ENCODE data around the gene ATP6V1B1. TPM values are rescaled to one million over a fixed set of nuclear protein-coding genes. Genes with fewer than 3 reads are reported as not detected.

The ATP6V1B1 gene
- total and polyA plus RNA-seq, 9 of the 15 experiments (the other 6 are each of a cell fraction or from before 2014, with no cell fraction given), result not detected

DNA sequence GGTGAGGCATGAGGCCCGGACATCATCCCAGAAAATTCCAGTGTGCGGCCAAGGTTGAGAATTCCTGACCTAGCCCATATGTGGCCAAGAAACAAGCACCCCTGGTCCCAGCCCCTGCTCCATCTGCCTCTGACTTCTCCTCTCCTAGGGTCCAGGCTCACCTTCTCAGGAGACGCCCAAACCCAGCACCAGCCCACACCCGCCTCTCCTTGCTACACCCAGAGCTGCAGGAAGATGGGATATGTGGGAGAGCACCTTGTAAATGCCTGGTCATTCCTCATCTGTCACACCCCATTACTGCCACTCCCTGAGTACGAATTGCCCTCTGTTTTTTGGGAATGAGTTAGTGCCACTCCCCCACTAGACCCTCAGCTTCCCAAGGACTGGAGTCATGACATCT is 7.3 kb upstream of the ATP6V1B1 start (continued):
- TF ChIP-seq, protein P1, sequence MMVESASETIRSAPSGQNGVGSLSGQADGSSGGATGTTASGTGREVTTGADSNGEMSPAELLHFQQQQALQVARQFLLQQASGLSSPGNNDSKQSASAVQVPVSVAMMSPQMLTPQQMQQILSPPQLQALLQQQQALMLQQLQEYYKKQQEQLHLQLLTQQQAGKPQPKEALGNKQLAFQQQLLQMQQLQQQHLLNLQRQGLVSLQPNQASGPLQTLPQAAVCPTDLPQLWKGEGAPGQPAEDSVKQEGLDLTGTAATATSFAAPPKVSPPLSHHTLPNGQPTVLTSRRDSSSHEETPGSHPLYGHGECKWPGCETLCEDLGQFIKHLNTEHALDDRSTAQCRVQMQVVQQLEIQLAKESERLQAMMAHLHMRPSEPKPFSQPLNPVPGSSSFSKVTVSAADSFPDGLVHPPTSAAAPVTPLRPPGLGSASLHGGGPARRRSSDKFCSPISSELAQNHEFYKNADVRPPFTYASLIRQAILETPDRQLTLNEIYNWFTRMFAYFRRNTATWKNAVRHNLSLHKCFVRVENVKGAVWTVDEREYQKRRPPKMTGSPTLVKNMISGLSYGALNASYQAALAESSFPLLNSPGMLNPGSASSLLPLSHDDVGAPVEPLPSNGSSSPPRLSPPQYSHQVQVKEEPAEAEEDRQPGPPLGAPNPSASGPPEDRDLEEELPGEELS (CRISPR knock-in tag; IDR thresholded peaks at IDR 0.05; ENCODE audit: borderline replicate concordance), result no peak
- no peak for TF ChIP-seq TAL1 (IDR thresholded peaks at IDR 0.05)
- TF ChIP-seq SRSF9 (IDR thresholded peaks at IDR 0.05; ENCODE audit: borderline replicate concordance, low read depth, low read length), result no peak

DNA sequence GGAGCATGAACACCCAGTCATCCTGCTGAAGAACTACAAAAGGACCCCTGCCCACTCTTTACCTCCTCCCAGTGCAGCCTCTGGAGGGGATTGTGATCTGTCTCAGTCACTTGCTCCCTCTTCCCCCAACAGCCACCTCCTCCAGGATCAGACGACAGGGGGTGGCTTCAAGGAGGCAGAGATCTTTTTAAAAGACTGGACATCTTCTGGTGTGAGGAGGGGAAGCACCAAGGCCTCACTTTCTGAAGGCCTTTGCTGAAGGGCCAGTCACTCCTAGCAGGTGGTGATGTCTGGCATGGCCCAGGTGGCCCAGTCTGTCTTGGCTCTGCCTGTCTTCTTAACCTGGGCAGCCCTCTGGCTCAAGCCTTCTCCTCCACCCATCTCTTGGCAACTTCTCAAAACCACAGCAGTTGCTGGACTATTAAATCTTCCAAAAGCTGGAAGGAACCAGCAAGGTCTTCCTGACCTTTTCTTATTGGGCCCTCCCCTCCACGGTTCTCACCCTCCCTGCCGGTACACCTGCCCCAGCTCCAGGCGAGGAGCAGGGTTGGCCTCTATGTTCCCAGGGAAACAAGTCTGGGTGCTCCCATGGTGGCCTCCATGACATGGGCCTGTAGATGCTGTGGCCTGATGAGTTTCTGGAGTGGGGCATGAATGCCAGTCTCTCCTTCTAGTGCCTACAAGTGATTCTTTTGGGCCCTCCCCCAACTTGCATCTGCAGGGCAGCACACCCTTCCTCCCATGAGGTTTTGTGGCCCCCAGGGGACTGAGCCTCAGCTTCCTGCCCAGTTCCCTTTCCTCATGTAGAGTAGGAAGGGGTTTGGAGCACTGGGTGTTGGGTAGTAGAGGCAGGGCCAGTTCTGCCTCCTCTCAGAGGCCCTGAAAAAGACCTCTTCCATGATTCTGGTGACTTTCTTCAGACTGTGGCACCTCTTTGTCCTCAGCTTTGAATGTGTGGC is 5.0 kb upstream of the ATP6V1B1 start:
- intact Hi-C loops (cut with micrococcal nuclease), result no loop called here
- H3K9me1 ChIP-seq (ENCODE audit: control insufficient read depth, insufficient read depth, low read length), result peaks cover 5% of the 10 kb centered on the region
- H3K4me3 ChIP-seq, result no peak overlapping the region
- peaks cover 0 to 5% of the 10 kb centered on the region in 2 experiments; a peak in 1 of 5 replicates for H3K4me1 ChIP-seq (replicated peaks in 1 of 2; ENCODE audit: control insufficient read depth in 2 of 2, insufficient read depth in 2 of 2, low read length in 2 of 2)
- FAIRE-seq (no peak), DNase-seq (ENCODE audit: extremely low read depth in 1 of 4, low spot score in 3 of 4) (peak in 1 of 4 experiments; percentile 2), ATAC-seq (no peak)
- ChIA-PET CTCF (ENCODE audit: low intra/inter-chr PET ratio) (no interaction called here), POLR2A (interaction anchor here (0.7 to 1.2 kb wide), 3 partner anchors 9 to 443 kb away, joined by 3 read pairs; no protein-coding TSS in a partner anchor)
- H3K9ac ChIP-seq (ENCODE audit: insufficient read depth in 1 of 2, low read depth in 2 of 2, low read length in 2 of 2), result no peak overlapping the region
- H3K9me3 ChIP-seq (replicated peaks; ENCODE audit: control insufficient read depth, insufficient read depth, low read depth, low read length), result no peaks in the 10 kb centered on the region
- H3K4me2 ChIP-seq (ENCODE audit: insufficient read depth, low read length), result no peak overlapping the region
- no peak overlapping the region for H2AFZ ChIP-seq (ENCODE audit: low read depth, low read length)
- peaks cover 16 to 63% of the 10 kb centered on the region in 2 experiments; a peak in 3 of 5 replicates for H3K27me3 ChIP-seq (ENCODE audit: control insufficient read depth in 2 of 2, insufficient read depth in 2 of 2, low read length in 2 of 2)
- BruUV-seq (replicated peaks), result no TSS peak
- no peak for TF ChIP-seq ZC3H11A (IDR thresholded peaks at IDR 0.05; ENCODE audit: low read depth, low read length)
- TF ChIP-seq, protein P2, sequence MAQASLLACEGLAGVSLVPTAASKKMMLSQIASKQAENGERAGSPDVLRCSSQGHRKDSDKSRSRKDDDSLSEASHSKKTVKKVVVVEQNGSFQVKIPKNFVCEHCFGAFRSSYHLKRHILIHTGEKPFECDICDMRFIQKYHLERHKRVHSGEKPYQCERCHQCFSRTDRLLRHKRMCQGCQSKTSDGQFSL (CRISPR knock-in tag; IDR thresholded peaks at IDR 0.05), result no peak
- TF ChIP-seq, protein P2 (tag; IDR thresholded peaks at IDR 0.05), result no peak
- no peak for TF ChIP-seq MEF2D (tag; conservative IDR thresholded peaks at IDR 0.05; ENCODE audit: low read depth)
- TF ChIP-seq WHSC1 (IDR thresholded peaks at IDR 0.05; ENCODE audit: low read length), result no peak
- TF ChIP-seq, protein P3, sequence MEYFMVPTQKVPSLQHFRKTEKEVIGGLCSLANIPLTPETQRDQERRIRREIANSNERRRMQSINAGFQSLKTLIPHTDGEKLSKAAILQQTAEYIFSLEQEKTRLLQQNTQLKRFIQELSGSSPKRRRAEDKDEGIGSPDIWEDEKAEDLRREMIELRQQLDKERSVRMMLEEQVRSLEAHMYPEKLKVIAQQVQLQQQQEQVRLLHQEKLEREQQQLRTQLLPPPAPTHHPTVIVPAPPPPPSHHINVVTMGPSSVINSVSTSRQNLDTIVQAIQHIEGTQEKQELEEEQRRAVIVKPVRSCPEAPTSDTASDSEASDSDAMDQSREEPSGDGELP (CRISPR knock-in tag; IDR thresholded peaks at IDR 0.05; ENCODE audit: borderline replicate concordance), result no peak
- WGBS (ENCODE audit: insufficient coverage, low coverage, missing lambda C conversion rate), result 0% methylated on average over 4 of the region's 4 CpGs
- H4K20me1 ChIP-seq (replicated peaks; ENCODE audit: control insufficient read depth, insufficient read depth, low read length), result no peaks in the 10 kb centered on the region
- no peak overlapping the region for H3K27ac ChIP-seq (ENCODE audit: extremely low read depth, low read depth, low read length)
- in situ Hi-C loops (cut with MboI), result no loop called here
- H3K36me3 ChIP-seq (ENCODE audit: control insufficient read depth, insufficient read depth, low read length), result no peaks in the 10 kb centered on the region
- no peaks in the 10 kb centered on the region for H3K79me2 ChIP-seq (ENCODE audit: control insufficient read depth, insufficient read depth, low read length)
